H1 (cell line): ENCODE results near the gene RGMB. TPM values are rescaled to one million over a fixed set of nuclear protein-coding genes. Genes with fewer than 3 reads are reported as not detected.

Source experiments
- ASH2L ChIP-seq: fragments of 200-600, 300-600 bp; sonication (generic); IDR thresholded peaks from one replicate; pipeline ENCODE4 v1.7.1; 2017; ENCODE audit warnings: low read length
- KDM5A ChIP-seq: fragments of 200-600 bp; IDR thresholded peaks from 2 replicates; pipeline ENCODE4 v1.7.1; 2012; ENCODE audit warnings: mild to moderate bottlenecking, low read length, inconsistent platforms, mixed read lengths
- SAP30 ChIP-seq: fragments of 300-600 bp; sonication (generic); IDR thresholded peaks from 2 replicates; pipeline ENCODE4 v1.7.1; 2012; ENCODE audit warnings: low read length, moderate library complexity, mild to moderate bottlenecking, inconsistent platforms; ENCODE audit not compliant: insufficient read depth, insufficient replicate concordance
- TAF1 ChIP-seq: IDR thresholded peaks from 2 replicates; pipeline ENCODE4 v1.6.1; 2011; ENCODE audit warnings: mild to moderate bottlenecking, low read depth, low read length
- TAF7 ChIP-seq: optimal IDR thresholded peaks from 2 replicates; pipeline ENCODE3; 2011; ENCODE audit warnings: low read depth, mild to moderate bottlenecking, inconsistent platforms, low read length, moderate library complexity, borderline replicate concordance
- polyA plus RNA-seq, 7 experiments: library from polyadenylated mRNA; depleted of rRNA in 3 of 7; stranded (reverse) in 5 of 7; unstranded in 2 of 7; fragments of >200 nt in 5 of 7; fragments of 200-250 nt in 2 of 7; gene quantifications; 1 replicate in 5 of 7; 2 replicates in 1 of 7; 4 replicates in 1 of 7; pipeline versions ENCODE4 v1.2.1 to v1.2.3, GENCODE V29; 2011 to 2013; ENCODE audit warnings: missing spikeins in 2 of 7, mixed read lengths in 2 of 7
- total RNA-seq: library from RNA; stranded (reverse); fragmentation: NEBNext Ultra II Directional; extraction: Animal tissue kit (Norgen Biotek cat#: 25700); gene quantifications from 2 replicates; pipeline ENCODE4 v1.2.1, GENCODE V29; 2021

Gene RGMB
- total and polyA plus RNA-seq, 2 of the 8 experiments (the other 6 are each of a cell fraction or from before 2014, with no cell fraction given), result 11.7 to 27.0 TPM

DNA sequence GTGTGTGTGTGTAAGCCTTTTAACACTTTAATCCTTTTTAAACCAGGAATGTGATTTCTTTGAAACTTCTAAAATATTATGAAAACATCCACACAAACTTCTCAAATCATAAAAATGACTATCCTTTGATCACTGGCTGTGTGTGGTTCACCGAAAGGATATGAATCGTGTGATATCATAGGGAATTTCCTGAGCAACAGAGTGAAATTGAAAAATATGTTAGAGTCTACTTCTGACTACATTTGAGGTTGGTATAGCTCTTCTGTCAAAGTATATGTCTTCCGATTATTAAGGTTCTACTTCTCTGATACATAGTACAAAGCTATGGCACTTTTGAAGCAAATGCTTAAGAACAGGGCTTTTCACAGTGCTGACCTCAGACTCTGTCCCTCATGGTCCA, 40.3 kb downstream of the RGMB start (continued):
- TF ChIP-seq KDM5A (no peak), TAF1 (no peak), SAP30 (no peak), TAF7 (no peak), ASH2L (no peak)
